GM10248 (cell line): ENCODE data around the gene EEF1G.

Experiments
- CTCF ChIA-PET: fragments of 300-600 bp; sonication (Branson Sonifier 250); formaldehyde crosslinking; extraction: SDS; loops from one replicate; lab custom pipeline; 2021; ENCODE audit warnings: antibody characterized with exemption; lab: Yijun Ruan, JAX
- POLR2A ChIA-PET: fragments of 350-650 bp; sonication (Branson Sonifier 250); formaldehyde crosslinking; extraction: SDS; loops from one replicate; lab custom pipeline; 2020; ENCODE audit warnings: antibody characterized with exemption; lab: Yijun Ruan, JAX
- DNase-seq: peaks from one replicate; pipeline ENCODE4 v3.0.0; 2012; ENCODE audit errors: extremely low spot score
- TF ChIP-seq, protein P1 (sequence below): IDR thresholded peaks from 2 replicates; pipeline ENCODE4 v1.5.1; 2012; ENCODE audit warnings: mild to moderate bottlenecking, low read depth; ENCODE audit errors: extremely low read depth, missing control alignments, control extremely low read depth

Gene EEF1G

DNA sequence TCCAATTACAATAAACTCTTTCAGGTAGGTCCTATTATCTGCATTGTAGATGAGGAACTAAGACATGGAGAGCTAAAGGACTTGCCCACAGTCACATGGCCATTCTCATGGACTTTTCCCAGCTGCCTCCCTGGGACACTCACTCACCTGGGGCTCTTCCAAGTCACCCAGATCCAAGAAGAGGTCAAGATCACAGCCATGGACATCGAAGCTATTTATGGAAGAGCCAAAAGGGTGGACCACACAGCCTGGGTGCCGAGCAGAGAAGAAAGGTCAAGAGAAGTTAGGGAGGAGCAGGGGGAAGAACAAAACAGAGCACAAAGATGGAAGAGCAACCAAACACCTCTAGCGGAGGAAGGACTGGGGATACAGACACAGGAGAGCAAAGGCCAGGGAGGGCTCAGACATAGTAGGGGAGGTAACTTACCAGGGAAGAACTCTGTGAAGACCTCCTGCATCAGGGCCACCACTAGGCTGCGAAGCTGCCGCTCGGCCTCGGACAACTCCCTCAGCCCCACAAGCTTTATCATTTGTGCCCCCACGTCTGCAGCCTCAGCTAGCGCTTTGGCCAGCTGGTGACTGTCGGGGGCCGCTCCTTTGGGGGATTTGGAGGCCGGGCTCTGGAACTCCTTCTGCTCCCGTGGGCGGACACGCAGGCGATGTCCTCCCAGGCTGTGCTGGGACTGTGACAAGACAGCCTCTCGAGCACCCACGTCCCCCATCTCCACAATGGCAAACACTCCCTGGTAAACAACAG, 7.4 kb upstream of the EEF1G start:
- TF ChIP-seq, protein P1, sequence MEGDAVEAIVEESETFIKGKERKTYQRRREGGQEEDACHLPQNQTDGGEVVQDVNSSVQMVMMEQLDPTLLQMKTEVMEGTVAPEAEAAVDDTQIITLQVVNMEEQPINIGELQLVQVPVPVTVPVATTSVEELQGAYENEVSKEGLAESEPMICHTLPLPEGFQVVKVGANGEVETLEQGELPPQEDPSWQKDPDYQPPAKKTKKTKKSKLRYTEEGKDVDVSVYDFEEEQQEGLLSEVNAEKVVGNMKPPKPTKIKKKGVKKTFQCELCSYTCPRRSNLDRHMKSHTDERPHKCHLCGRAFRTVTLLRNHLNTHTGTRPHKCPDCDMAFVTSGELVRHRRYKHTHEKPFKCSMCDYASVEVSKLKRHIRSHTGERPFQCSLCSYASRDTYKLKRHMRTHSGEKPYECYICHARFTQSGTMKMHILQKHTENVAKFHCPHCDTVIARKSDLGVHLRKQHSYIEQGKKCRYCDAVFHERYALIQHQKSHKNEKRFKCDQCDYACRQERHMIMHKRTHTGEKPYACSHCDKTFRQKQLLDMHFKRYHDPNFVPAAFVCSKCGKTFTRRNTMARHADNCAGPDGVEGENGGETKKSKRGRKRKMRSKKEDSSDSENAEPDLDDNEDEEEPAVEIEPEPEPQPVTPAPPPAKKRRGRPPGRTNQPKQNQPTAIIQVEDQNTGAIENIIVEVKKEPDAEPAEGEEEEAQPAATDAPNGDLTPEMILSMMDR = no peak
- CTCF ChIA-PET = interaction anchor here (1.4 to 1.5 kb wide), 2 partner anchors 10 to 38 kb away, joined by 3 to 4 read pairs; partner anchors contain the start of gene TUT1

DNA sequence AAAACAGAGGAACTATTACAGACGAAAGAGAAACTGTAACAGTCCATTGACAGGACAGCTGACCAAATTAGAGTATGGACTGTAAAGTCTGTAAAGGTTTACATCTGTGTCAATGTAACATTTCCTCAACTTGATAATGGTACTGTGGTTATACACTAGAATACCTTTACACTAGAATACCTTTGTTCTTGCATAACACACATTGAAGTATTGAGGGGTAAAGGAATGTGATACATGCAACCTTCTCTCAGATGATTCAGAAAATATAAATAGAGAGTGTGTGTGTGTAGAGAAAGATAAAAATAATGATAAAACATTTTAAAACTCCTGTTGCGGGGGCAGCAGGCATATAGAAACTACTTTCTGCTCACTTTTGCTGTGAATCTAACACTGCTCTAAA, 5.6 kb upstream of the EEF1G start:
- TF ChIP-seq, protein P1 = no peak
- DNase-seq = no peak
- POLR2A ChIA-PET = interaction anchor here (0.7 to 1.4 kb wide), 2 partner anchors 13 to 36 kb away, joined by 3 to 4 read pairs; no protein-coding TSS in a partner anchor
- CTCF ChIA-PET = interaction anchor here (0.8 to 1.1 kb wide), 2 partner anchors 74 to 155 kb away, joined by 3 to 5 read pairs; partner anchors contain the start of gene INTS5

More for the DNA sequence above, 7.4 kb upstream of the EEF1G start:
- POLR2A ChIA-PET = interaction anchor here (0.7 to 2.0 kb wide), 2 partner anchors 10 to 178 kb away, joined by 5 to 12 read pairs; partner anchors contain the start of gene TUT1
- no peak for DNase-seq

DNA sequence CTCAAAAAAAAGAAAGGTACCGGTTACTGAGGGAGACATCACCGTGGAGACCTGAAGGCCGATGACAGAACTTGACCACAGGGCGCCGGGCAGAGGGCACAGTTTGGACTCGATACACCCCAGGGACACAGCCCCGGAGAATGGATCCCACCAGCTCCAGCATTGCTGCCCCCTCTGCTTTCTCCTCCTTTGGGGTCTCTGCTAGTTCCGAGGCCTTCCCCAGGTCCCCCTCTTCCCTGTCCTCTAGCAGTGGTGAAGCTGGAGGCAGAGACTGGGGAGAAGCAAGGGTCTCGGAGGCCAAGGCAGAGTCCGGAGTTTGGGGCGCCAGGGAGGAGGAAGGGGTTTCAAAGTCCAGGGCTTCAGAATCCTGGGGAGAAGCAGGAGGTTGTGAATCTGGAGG, 4.8 kb upstream of the EEF1G start:
- POLR2A ChIA-PET = interaction anchor here (1.4 kb wide), 1 partner anchor 13 kb away, joined by 3 read pairs; no protein-coding TSS in a partner anchor
- no peak for DNase-seq

DNA sequence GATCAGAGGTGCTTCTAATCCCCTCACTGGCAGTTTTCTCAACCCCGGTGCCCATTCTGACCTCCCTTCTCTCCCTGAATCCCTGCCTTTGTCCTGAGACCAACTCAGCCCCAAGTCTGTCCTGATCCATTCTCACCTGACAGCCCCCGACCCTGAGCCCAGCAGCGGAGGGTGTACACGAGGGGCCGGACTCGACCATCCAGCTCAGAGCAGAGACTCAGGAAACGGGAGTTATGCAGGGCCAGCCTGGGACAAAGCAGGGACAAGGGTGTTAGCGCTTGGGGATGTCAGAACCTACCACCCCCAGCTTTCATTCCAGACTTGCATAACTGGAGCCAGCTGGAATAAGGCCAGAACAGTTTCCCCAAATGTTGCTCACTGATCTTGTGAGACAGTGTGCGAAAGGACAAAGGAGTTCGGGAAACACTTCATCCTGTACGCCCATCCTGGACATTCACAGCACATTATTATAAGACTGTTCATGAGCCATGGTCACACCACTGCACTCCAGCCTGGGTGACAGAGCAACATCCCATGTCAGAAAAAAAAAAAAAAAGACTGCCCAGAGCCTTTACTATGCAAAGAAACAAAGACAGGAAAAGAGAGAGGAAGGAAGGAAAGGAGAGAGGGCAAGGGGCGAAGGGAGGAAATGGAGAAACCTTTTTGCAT, 3.5 kb upstream of the EEF1G start:
- TF ChIP-seq, protein P1 = no peak
- DNase-seq = no peak
- ChIA-PET CTCF (interaction anchor here (1.0 to 1.2 kb wide), 3 partner anchors 11 to 17 kb away, joined by 3 to 4 read pairs (median 3); partner anchors contain the start of gene TUT1), POLR2A (interaction anchor here (0.9 to 4.2 kb wide), 3 partner anchors 8 to 87 kb away, joined by 3 to 87 read pairs (median 4); partner anchors contain the start of genes C11orf98, CSKMT and TUT1)

More for the DNA sequence above, 4.8 kb upstream of the EEF1G start:
- CTCF ChIA-PET = interaction anchor here (1.1 kb wide), 1 partner anchor 75 kb away, joined by 3 read pairs; the partner anchor contains the start of gene INTS5
- TF ChIP-seq, protein P1 = no peak

DNA sequence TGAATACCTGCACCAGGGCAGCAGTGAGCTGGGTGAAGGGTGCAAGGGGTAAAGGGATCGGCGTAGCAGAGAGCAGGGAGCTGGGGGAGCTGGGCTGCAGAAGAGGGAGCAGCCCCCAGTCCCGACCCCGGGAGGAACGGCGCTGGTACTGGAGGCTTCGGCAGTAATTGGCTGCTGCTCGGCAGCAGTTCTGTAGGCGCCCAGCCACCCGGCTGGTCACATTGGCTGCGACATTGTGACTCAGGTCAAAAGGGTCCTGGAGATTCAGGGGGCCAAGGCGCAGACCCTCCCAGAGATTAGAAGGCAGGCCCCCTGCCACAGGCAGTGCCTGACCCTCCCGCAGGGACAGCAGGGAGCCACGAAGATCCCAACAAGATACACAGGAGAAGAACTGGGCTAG, 2.1 kb upstream of the EEF1G start:
- no peak for DNase-seq
- ChIA-PET POLR2A (interaction anchor here (1.1 to 4.2 kb wide), 2 partner anchors 17 to 33 kb away, joined by 3 to 87 read pairs; partner anchors contain the start of gene TUT1), CTCF (interaction anchor here (1.1 to 2.9 kb wide), 3 partner anchors 9 to 133 kb away, joined by 3 to 11 read pairs (median 7); partner anchors contain the start of gene TUT1)
- TF ChIP-seq, protein P1 = no peak
